ENCODE results near the gene NUBP2.

Gene NUBP2

DNA sequence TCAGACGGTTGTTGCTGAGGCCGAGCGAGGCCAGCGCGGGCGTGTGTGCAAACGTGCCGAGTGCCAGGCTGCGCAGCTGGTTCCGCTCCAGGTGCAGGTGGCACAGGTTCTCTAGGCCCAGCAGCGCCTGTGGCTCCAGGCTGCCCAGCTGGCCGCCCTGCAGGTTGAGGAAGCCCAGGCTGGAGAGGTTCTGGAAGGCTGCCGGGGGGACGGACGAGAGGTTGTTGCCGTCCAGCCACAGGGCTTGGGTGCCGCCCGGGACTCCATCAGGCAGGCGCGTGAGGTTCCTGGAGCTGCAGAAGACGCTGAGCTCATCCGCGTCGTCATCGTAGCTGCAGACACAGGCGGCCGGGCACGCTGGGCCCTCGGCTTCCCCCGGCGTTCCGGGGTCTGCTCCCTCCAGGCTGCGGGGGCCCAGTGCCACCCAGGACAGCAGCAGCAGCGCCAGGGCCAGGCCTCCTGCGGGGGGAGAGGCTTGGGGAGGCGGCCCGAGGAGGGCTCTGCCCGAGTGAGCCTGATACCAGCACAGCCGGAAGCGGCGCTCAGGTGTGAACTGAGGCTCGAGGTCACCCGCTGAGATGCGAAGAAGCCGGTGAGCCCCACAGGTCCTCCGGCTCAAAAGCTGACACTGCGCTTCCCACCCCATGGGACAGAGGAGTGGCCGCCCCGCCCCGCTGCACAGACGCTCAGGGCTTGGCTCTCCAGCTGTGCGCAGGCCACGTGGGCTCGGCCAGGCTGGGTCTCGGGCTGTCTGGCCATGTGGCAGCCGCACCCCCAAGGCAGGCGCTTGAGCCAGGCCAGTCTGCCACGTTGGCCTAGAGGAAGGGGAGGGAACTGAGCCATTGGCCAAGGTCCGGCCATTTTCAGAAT, 9.4 kb downstream of the NUBP2 start:
- TF ChIP-seq NFIC (IDR thresholded peaks at IDR 0.05) (peak; percentile 21; the same call in 1 of the 2 replicates), RAD21 (IDR thresholded peaks at IDR 0.05; ENCODE audit: low read depth) (no peak), TCF12 (IDR thresholded peaks at IDR 0.05; ENCODE audit: low read depth) (peak; percentile 47; the same call in 1 of the 2 replicates), TAF1 (IDR thresholded peaks at IDR 0.05; ENCODE audit: low read depth) (no peak), CREB1 (IDR thresholded peaks at IDR 0.05; ENCODE audit: low read depth) (no peak), USF1 (IDR thresholded peaks at IDR 0.05) (peak; percentile 91), ZBTB7A (IDR thresholded peaks at IDR 0.05; ENCODE audit: low read depth) (no peak), YY1 (IDR thresholded peaks at IDR 0.05; ENCODE audit: low read depth) (no peak), TEAD4 (IDR thresholded peaks at IDR 0.05) (peak; percentile 5; the same call in 1 of the 2 replicates), EGR1 (IDR thresholded peaks at IDR 0.05) (no peak), EP300 (IDR thresholded peaks at IDR 0.05; ENCODE audit: borderline replicate concordance) (peak; percentile 39; the same call in 1 of the 2 replicates), CEBPB (IDR thresholded peaks at IDR 0.05) (no peak), FOXM1 (IDR thresholded peaks at IDR 0.05; ENCODE audit: borderline replicate concordance, low read depth) (no peak)
- TF ChIP-seq, protein P1, sequence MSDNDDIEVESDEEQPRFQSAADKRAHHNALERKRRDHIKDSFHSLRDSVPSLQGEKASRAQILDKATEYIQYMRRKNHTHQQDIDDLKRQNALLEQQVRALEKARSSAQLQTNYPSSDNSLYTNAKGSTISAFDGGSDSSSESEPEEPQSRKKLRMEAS (IDR thresholded peaks at IDR 0.05), result peak; percentile 97
- TF ChIP-seq, protein P2, sequence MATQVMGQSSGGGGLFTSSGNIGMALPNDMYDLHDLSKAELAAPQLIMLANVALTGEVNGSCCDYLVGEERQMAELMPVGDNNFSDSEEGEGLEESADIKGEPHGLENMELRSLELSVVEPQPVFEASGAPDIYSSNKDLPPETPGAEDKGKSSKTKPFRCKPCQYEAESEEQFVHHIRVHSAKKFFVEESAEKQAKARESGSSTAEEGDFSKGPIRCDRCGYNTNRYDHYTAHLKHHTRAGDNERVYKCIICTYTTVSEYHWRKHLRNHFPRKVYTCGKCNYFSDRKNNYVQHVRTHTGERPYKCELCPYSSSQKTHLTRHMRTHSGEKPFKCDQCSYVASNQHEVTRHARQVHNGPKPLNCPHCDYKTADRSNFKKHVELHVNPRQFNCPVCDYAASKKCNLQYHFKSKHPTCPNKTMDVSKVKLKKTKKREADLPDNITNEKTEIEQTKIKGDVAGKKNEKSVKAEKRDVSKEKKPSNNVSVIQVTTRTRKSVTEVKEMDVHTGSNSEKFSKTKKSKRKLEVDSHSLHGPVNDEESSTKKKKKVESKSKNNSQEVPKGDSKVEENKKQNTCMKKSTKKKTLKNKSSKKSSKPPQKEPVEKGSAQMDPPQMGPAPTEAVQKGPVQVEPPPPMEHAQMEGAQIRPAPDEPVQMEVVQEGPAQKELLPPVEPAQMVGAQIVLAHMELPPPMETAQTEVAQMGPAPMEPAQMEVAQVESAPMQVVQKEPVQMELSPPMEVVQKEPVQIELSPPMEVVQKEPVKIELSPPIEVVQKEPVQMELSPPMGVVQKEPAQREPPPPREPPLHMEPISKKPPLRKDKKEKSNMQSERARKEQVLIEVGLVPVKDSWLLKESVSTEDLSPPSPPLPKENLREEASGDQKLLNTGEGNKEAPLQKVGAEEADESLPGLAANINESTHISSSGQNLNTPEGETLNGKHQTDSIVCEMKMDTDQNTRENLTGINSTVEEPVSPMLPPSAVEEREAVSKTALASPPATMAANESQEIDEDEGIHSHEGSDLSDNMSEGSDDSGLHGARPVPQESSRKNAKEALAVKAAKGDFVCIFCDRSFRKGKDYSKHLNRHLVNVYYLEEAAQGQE (IDR thresholded peaks at IDR 0.05; ENCODE audit: low read depth), result no peak

- TF ChIP-seq TCF12 (IDR thresholded peaks at IDR 0.05; ENCODE audit: low read depth), result no peak
- TF ChIP-seq ZBTB7A (IDR thresholded peaks at IDR 0.05; ENCODE audit: low read depth), result peak; percentile 25; the same call in 1 of the 2 replicates
- TF ChIP-seq EP300 (IDR thresholded peaks at IDR 0.05; ENCODE audit: borderline replicate concordance), result no peak
These were observed 10.2 kb downstream of the NUBP2 start for GRCh38 chr16:1792836-1793577.

GRCh38 chr16:1793578-1794220, 10.9 kb downstream of the NUBP2 start, which contains the start of gene IGFALS:
IGFALS (minus strand) TSS chr16:1793705; CDS start chr16:1793652, 53 bp downstream.
- TF ChIP-seq, protein P2 (IDR thresholded peaks at IDR 0.05; ENCODE audit: low read depth), result no peak
- TF ChIP-seq YY1 (IDR thresholded peaks at IDR 0.05; ENCODE audit: low read depth) (no peak), USF1 (IDR thresholded peaks at IDR 0.05) (no peak), CEBPB (IDR thresholded peaks at IDR 0.05) (no peak), CREB1 (IDR thresholded peaks at IDR 0.05; ENCODE audit: low read depth) (no peak), FOXM1 (IDR thresholded peaks at IDR 0.05; ENCODE audit: borderline replicate concordance, low read depth) (no peak), EP300 (IDR thresholded peaks at IDR 0.05; ENCODE audit: borderline replicate concordance) (no peak), TAF1 (IDR thresholded peaks at IDR 0.05; ENCODE audit: low read depth) (no peak)
- TF ChIP-seq, protein P1 (IDR thresholded peaks at IDR 0.05), result no peak

DNA sequence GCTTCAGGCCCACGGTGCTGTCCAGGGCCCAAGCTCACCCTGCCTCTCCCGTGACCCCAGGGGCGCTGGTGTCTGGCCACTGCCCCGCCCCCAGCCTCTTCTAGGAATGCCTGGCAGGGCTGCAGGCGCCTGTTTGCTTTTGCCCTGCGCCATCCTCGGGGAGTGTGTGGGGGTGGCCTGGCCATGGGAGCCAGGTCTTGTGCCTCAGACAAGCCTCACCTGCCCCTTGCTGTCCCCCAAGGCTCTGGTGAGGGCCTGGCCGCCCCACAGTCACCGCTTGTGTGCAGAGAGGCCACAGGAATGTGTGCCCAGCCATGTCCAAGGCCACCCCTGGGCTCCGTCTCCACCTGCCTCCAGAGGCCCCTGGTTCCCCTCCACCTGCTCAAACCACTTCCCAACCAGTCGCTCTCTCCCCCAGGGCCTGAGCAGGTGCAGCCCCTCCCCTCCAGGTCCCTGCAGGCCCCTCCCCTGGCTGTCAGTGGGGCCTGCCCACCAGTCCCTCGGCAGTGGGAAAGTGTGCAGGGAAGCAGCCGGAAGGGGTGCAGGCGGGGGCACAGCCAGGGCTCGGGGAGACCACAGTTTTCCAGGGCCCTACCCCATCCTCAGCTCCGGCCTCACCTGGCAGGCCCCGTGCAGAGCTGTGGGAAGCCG, 11.6 kb downstream of the NUBP2 start:
- TF ChIP-seq NFIC (IDR thresholded peaks at IDR 0.05) (no peak), TEAD4 (IDR thresholded peaks at IDR 0.05) (no peak), CEBPB (IDR thresholded peaks at IDR 0.05) (no peak)

Data from Ishikawa (cell line).